Renal pelvis (tissue), 4 donors: ENCODE measurements around the gene DSC3. TPM values are rescaled to one million over a fixed set of nuclear protein-coding genes. Genes with fewer than 3 reads are reported as not detected.
A peak's percentile ranks its signal among the peaks of the same experiment; 100 is the strongest.
"Not testable (repeated sequence)": the region's sequence is repeated elsewhere in the genome, so short reads cannot be mapped to it uniquely, and the experiment has no call there.

ENCODE experiments used
- DNase-seq: peaks from one replicate; pipeline ENCODE4 v3.0.0-alpha.2; 2013
- polyA plus RNA-seq, 3 donors: library from polyadenylated mRNA; unstranded; fragments of 120-200 nt; gene quantifications; one replicate each; pipeline ENCODE4 v1.2.1, GENCODE V29; 2013; ENCODE audit not compliant: insufficient read length in 3 of 3

The DSC3 gene
- polyA plus RNA-seq, 3 donors, result 2.2 to 3.7 (median 2.6) TPM

DNA sequence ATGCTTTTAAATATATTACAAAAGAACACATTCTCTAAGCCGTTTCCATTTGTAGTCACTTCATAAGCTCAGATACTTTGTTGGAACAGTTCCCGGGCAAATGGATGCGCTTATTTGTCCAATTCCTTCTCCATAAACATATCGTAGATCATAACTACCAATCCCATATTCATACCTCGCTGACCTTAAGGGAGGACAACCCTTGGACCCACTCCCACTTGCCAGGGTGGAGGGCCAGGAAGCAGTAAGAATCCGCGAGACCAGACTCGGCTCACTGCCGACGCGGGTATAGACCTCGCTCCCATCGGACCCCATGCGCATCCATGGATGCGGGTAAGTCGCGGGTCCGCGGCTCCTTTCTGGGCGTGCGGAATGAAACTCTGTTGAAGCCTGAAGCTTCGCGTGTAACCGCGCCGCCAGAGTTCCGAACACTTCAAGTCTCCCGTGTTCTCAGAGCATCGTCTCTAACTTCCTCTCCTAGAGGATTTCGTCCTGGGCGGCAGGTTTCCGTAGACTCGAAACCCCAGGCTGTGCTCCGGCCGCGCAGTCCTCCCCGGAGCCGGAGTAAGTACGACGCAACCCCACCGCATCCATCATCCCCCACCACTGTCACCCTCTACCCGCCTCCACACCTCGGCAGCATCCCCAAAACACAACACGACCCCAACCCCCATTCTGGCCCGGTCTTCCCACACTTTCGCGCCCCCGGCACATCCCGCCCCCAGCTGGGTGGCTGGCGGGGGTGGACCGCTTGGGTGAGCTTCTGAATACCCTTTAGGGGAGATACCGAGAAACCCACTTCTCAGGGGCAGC lies 1.1 kb downstream of the DSC3 start:
- peak; percentile 37 for DNase-seq

DNA sequence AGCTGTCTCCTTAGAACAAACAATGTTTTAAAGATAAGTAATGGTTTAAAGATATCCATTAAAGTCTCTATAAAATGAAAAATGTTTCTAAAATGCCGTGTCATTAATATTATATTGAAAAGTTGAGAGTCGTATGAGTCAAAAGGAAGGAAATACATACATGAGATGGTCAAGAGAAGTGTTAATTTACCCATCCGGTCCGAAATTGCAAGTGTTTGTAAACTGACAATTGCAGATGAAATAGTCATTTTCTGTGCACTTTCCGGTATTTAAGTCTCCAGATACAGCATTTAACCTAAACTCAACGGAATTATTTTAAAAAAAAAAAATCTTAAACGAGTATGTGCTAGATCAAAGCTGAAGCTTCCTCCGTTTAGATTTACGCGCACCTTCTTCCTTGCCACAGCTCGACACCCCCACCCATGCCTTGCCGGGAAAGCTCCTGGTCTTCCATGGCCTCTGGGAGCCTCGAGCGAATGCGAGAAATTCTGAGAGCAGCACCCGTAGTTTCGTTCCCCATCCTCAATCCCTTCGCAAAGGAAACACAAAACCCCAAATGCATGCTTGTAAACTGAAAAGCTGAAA lies 1.8 kb downstream of the DSC3 start:
- no peak for DNase-seq

DNA sequence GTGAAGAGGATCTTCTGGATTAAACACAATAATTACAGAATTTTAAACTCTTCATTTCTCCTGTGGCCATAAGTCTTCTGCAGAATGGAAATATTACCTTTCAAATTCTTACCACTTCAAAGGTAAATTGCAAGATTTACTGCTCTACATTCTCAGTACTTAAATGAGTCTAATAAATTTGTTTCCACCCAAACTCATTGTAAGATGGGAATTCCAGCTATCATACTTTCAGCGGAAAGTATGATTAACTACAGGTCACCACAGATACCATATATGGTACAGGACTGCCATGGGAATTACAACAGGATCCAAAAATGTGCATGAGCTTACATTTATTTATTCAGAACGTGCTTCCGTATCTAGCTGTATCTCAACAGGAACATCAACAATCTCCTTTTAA lies 3.1 kb downstream of the DSC3 start:
- DNase-seq, result no peak

DNA sequence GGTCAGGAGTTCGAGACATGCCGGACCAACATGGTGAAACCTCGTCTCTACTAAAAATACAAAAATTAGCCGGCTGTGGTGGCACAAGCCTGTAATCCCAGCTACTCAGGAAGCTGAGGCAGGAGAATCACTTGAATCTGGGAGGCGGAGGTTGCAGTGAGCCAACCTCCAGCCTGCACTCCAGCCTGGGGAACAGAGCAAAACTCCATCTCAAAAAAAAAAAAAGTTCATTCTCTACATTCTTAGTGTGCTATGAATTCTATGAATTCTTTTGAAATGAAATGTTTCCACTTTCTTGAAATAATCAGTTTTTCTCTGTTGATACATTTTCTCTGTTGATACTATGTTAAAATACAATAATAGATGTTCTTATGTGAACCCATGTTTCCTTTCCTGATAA lies 4.9 kb downstream of the DSC3 start:
- not testable (repeated sequence) for DNase-seq

DNA sequence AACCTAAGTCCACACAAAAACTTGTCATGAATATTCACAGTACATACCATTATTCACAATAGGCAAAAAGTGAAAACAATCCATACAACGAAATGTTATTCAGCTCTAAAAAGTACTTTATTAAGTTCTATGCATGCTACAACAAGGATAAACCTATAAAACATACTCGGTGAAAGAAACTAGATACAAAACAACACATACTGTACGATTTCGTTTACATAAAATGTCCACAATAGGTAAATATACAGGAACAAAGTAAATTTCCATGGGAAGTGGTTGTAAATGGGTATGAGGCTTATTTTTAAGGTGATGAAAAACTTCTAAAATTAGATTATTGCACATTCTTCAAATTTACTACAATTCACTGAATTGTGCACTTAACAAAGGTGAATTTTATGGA lies 8.0 kb downstream of the DSC3 start:
- DNase-seq, result no peak

DNA sequence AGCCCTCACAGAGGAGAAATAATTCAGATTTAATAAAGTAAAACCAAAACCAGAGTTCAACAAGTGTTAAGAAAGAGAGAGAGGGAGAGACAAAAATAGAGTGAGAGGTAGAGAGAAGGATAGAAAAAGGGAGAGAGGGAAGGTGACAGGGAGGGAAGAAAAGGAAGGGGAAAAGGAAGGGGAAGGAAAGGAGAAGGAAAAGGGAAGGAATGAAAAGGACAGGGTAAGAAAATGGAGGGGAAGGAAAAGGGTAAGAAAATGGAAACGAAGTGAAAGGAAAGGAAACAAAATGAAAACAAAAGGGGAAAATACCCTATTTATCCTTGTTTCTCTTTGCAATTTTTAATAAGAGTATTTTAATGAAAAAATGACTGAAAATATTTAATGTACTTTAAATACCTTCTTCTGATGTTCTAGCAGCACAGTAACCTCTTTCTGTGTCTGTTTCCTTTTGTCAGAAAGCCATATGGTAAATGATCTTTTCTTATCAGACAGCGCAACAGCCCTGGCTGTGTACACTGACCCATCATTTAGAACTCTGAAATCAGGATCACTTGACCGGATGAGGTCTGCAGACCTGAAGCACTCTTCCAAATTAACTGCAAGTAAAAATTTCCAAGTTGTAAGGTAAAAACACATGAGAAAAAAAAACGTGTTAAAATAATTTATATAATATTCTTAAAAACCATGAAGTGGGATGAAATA lies 11.8 kb downstream of the DSC3 start:
- no peak for DNase-seq

DNA sequence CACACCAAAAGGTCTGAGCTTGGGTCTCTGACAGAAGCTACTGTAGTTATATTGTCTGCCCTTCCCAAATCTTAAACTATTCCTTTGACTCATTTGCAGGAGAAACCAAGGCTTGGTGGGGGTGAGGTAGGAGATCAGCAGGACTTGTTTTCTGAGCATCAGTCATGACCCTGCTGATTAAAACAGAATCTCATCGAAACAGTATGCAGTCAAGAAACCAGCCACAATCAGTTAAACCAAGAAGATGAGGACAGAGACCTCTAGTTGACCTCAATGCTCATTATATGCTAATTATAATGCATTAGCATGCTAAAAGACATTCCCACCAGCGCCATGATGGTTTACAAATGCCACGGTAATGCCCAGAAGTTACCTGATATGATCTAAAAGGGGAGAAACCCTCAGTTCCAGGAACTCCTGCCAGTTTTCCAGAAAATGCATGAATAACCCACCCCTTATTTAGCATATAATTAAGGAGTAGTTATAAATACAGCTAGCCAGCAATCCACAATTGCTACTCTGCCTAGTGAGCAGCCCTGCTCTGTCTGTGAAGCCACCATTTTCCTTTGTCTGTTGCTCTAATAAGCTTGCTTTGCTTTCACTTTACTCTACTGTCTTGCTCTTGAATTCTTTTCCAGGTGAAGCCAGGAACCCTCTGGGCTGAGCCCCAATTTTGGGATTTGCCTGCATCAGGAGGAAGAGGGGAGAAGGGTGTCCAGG lies 26.7 kb downstream of the DSC3 start:
- no peak for DNase-seq

DNA sequence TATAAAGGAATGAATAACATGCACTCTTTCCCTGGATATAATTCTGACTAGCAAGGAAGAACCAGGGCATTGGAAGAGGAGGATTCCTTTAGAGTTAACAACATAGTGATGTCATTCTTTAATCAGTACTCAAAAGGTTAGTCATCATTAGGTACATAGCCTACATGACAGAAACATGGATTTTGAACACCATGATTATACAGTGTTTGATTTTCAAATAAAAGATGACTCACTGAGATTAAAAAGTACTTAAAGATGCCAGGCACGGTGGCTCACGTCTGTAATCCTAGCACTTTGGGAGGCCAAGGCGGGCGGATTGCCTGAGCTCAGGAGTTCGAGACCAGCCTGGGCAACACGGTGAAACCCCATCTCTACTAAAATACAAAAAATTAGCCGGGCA lies 31.1 kb downstream of the DSC3 start:
- DNase-seq, result not testable (repeated sequence)

DNA sequence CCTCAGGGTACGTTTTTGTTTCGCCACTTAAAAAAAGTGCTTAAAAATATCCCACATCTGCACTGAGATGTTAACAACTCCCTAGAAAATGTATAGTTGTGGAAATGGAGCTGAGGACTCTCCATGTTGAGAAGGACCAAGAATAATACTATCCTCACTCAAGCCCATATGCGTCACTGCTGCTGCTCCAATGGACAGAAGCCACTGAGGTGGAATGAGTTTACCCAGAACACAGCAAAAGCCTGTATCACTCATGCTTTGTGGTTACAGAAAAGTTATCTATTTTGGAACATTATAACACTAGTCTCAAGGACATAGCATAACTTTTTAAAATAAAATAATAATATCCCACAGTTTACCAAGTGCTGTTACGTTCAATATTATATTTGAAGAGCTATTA lies 31.9 kb downstream of the DSC3 start:
- DNase-seq, result no peak

DNA sequence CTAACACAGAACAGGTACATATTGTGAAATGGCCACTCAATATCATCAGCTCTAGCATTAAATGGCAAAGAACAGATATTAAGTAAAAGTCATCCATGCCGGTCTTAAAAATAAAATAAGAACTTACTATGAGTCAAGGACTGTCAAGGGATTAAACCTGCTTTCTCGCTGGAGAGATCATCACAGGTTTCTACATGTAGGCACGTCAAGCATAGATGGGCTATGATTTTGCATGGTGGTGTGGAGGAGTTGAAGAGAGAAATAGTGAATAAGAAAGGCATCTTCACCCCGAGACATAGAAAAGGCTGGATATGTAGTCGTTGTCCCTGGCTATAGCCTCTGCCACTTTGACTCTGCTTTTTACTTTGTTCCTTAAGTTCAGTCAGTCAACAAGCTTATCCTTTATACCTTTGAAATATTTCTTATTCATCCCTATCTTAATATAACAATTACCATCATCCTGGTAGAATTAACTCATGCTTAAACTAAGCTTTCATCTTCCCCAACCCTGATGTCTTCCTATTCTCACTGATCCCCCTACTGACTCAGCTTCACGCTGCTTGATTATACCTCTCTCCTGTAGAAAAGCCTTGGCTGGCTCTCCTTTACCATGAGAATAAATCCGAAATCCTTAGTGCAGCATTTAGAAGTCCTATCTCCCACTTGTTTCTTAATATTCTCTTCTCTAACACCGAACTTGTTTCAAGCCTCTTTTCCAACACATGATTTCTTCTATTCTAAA lies 42.5 kb downstream of the DSC3 start:
- DNase-seq, result no peak

DNA sequence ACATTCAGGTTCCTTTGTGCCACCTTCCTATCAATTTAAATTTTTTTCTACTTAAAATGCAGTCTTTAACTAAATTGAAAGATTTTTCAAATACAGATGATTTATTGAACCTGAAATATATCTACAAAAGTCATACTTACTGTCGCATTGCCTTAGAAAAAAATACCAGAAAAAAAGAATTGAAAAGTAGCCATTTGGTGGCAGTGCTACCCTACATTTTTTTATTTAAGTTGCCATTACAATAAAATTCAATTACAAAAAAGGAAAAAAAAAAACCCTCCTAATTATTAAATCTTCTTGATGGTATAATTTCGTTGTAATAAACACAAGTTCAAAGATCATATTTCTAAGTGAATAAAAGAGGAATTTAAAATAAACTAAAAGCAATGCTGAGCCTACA lies 43.4 kb downstream of the DSC3 start:
- no peak for DNase-seq

DNA sequence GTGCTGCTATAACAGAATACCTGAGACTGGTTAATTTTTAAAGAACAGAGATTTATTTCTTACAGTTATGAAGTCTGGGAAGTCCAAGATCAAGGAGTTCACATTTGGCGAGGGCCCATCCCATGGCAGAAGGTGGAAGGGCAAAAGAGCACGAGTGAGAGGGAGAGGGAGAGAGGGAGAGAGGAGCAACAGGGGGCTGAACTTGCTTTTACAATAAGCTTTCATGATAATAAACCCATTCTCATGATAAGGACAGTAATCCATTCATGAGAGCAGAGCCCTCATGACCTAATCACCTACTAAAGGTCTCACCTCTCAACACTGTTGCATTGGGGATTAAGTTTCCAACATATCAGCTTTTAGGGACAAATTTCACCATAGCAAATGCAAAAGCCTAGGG lies 45.3 kb downstream of the DSC3 start:
- no peak for DNase-seq

DNA sequence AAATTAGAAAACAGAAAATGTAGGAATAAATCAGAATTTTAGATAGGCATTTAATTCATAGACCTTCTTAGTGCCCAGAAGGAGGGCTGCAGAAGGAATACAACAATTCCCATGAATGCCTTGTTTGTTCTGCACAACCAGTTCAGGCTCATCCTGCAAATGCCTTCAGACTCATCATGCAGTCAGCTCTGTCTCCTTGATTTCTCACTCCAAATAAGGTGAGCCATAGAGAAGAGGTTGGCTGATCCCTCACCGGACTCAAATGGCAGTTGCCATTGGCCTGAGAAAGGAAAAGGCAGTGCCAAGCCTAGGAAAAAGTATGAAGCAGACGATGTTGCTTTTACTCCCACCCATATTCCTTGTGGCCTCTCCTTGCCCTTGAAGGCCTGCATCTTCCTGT lies 50.3 kb downstream of the DSC3 start:
- DNase-seq, result no peak

DNA sequence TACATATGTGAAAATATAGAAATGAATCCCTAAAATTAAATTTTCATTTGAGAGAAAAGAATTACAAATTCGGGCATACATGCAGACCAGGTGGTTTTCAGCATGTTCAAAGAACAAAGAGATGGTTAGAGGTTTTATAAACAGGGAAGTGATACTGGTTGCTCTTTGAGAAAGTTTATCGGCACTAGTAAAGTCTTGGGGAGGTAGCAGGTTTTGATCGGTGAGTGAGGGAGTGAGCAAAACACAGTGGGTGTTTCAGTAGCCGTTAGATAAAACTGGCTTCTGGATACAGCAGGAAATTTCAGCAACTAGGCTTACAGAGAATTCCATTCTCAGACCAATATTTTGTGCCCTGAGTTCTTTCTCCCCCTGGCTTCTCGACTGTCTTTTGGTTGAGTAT lies 51.1 kb downstream of the DSC3 start:
- no peak for DNase-seq

DNA sequence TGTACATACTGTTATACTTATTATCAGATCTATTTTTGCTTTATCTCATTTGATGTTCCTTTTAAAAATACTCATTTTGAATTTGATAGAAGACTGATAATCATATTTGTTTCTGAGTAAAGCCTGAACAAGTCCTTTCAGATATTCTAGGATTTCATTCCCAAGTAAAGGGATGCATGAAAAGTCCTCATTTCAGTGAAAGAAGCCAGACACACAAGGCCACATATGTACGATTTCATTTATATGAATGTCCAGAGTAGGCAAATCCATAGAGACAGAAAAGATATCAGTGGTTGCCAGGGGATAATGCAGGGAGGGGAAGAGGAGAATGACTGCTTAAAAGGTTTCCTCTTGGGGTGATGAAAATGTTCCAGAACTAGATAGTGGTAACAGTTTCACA lies 53.4 kb downstream of the DSC3 start:
- DNase-seq, result no peak

DNA sequence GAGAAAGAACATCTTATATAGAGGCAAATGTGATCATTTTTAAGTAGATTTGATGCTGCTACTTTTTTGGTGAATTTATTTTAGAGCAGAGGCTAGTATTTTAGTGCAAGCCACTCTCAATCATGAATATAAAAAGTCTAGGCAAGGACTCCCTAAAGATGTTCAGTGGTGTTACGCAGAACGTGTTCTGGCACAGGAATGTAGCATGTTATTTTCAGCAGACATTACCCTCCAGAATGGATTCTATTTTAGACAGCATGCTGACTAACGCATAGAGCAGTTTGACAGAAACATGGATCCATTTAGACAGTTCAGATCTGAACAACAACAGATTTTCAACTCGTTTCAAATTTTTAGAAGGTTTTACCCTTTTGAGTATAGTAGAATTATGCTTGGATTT lies 54.1 kb downstream of the DSC3 start:
- no peak for DNase-seq

DNA sequence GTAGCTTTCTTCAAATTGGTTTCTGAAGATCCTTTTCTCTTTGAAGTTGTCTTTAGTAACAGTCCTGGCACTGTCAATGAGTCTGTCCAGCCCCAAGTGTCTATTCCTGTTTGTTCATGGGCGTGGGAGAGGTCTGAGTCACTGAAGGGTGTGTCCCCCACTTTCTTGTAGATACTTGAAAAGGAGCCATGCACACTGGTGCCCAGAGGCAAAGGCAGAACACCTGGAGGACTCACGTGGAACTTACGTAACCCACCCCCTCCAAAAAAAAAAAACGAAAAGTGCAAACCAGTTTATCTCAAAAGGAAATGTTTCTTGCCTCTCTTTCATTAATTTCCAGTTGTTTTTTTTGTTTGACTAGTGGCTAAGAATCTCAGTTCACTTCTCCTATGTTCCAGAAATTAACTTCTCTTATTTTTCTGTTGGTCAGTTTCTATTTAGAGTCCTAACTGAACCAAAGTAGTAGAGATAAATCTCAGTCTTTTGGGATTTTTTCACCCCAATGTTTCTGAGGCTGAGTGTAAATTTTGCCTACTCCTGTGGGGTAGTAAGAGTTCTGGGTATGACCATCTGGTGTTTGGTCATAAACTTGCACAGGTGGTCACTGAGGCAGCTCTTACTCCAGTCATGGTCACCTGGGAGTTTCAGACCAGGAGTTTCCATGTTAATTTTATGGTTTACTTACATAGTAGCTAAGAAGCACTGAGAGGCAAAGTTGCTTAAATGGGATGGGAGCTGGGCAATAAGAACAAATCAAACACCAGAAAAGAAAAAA lies 54.9 kb downstream of the DSC3 start:
- no peak for DNase-seq

DNA sequence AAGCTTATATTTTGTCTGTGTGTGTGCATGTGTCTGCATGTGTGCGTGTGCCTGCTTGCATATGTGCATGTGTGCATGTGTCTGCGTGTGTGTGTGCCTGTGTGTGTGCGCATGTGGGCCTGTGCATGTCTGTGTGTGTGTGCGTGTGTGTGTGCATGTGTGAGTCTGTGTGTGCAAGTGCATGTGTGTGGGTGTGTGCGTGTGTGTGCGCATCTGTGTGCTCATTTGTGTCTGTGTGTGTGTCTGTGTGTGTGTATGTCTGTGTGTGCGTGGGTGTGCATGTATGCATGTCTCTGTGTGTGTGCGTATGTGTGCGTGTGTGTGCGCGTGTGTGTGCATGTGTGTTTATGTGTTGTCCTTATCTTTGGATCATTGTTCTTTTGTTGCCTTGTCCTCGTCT lies 56.8 kb downstream of the DSC3 start:
- no peak for DNase-seq

DNA sequence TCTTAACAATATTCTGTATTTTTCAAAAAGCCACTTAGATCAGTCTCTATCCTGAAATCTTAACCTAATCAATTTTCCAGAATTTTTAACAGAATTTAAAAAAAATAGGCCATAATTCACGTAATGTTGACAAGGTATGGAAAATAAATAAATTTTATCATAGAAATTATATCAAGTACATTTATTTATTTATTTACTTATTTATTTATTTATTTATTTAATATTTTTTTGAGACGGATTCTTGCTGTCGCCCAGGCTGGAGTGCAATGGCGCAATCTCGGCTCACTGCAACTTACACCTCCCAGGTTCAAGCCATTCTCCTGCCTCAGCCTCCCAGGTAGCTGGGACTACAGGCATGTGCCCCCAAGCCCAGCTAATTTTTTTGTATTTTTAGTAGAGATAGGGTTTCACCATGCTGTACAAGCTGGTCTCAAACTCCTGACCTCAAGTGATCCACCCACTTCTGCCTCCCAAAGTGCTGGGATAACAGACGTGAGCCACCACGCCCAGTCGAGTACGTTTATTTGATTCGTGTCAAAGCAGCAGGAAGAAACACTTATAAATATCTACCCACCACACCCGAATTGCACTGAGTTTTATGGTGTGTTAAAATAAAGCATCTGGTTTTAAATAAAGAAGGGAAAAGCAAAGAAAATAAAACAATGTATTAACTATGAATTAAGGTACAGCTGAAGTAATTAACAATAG lies 60.1 kb downstream of the DSC3 start:
- DNase-seq, result no peak

DNA sequence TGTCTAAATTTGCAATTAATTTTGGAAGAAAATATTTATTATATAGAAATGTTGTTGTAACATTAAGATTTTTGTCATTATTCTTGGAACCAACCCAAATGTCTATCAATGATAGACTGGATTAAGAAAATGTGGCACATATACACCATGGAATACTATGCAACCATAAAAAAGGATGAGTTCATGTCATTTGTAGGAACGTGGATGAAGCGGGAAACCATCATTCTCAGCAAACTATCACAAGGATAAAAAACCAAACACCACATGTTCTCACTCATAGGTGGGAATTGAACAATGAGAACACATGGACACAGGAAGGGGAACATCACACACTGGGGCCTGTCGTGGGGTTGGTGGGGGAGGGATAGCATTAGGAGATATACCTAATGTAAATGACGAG lies 64.5 kb downstream of the DSC3 start:
- DNase-seq, result not testable (repeated sequence)
